GM12874 (cell line): ENCODE data around the gene ACP2.

Source experiments
- TF ChIP-seq, protein P1 (sequence below): IDR thresholded peaks from 2 replicates; pipeline ENCODE4 v1.5.1; 2011; ENCODE audit warnings: low read depth, mild to moderate bottlenecking, control low read depth, low read length, moderate library complexity; ENCODE audit not compliant: insufficient read depth

ACP2 gene

DNA sequence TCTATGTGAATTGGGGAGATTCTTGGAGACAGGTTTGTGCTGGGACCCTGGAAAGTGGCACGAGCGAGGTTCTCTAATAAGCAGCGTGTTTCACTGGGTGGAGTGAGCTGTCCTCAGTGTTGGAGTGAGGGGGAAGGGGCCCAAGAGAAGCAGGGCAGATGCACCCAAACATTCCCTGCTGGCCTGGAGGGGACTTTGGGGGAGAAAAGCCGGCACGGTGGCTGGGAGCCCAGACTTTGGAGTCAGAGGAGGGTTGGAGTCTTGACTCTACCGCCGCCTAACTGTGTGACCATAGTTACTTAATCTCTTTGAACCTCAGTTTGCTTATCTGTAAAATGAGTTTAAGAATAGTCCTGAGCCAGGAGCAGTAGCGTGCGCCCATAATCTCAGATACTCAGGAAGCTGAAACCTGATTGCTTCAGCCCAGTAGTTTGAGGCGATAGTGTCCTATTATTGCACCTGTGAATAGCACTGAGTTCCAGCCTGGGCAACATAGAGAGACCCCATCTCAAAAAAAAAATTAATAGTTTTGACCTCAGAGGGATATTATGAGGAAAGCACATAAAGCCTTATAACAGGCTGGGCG, 9.8 kb upstream of the ACP2 start:
- TF ChIP-seq, protein P1, sequence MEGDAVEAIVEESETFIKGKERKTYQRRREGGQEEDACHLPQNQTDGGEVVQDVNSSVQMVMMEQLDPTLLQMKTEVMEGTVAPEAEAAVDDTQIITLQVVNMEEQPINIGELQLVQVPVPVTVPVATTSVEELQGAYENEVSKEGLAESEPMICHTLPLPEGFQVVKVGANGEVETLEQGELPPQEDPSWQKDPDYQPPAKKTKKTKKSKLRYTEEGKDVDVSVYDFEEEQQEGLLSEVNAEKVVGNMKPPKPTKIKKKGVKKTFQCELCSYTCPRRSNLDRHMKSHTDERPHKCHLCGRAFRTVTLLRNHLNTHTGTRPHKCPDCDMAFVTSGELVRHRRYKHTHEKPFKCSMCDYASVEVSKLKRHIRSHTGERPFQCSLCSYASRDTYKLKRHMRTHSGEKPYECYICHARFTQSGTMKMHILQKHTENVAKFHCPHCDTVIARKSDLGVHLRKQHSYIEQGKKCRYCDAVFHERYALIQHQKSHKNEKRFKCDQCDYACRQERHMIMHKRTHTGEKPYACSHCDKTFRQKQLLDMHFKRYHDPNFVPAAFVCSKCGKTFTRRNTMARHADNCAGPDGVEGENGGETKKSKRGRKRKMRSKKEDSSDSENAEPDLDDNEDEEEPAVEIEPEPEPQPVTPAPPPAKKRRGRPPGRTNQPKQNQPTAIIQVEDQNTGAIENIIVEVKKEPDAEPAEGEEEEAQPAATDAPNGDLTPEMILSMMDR = no peak

DNA sequence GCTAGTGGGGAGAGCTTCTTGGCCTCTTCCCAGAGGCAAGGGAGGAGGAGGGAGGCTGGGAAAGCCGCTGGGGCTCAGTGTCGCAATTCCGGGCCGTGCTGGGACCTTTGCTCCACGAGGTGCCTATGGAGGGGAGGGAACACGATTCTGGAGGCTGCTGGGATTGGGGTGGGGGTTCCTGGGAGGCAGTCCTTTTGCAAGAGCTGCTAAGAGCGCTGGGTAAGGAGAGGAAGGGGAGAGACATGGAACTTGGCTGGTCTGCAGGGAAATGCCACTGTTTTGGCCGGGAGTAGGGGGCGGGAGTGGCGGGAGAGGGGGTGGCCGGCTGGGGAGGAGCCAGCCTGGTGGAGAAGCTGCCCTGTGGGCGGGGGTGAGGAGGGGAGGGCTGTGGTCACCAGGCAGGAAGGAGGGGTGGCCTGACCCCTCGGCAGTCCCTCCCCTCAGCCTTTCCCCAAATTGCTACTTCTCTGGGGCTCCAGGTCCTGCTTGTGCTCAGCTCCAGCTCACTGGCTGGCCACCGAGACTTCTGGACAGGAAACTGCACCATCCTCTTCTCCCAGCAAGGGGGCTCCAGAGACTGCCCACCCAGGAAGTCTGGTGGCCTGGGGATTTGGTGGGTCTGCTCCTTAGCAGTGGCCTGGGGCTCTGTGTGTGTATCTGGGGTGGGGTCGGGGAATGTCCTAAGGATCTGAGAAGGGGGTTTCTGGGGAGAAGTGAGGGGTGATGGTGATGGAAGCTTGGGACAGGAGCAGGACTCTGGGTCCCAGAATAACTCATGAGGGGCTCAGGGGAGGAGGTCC, 9.1 kb upstream of the ACP2 start, which contains the start of gene NR1H3:
NR1H3 (plus strand) TSS at position 480 of the 800 bp plus-strand sequence. CDS start 1,221 bp downstream, outside the sequence.
- TF ChIP-seq, protein P1 = peak; percentile 49

DNA sequence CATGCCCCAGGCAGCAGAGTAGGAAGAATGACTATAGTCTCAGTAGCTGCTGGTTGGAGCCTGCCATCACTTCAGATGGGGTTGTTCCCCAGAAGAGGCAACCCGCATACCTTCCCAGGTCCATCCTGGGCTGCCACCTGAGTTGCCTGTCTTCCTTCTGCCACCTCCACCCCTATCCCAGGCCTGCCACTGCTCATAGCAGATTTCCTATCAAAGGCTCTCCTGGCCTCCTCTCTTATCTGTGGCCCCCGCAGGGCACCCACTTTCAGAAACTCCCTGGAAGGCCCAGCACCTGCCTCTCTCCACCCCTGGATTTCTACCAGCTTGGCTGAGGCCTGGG, 8.5 kb upstream of the ACP2 start:
- TF ChIP-seq, protein P1 = no peak

DNA sequence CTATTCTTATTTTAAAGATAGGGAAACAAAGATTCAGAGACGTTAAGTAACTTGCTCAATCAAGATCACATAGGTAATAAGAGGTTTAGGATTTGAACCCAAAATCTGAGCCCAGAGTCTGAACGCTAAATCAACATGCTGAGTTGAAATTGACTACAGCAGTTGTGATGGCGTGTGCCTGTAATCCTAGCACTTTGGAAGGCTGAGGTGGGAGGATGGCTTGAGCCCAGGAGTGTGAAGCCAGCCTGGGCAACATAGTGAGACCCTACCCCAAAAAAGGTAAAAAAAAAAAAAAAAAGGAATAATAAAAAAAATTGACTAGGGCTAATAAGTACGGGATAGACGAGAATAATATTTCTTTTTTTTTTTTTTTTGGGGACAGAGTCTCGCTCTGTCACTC, 7.8 kb upstream of the ACP2 start:
- TF ChIP-seq, protein P1 = no peak

DNA sequence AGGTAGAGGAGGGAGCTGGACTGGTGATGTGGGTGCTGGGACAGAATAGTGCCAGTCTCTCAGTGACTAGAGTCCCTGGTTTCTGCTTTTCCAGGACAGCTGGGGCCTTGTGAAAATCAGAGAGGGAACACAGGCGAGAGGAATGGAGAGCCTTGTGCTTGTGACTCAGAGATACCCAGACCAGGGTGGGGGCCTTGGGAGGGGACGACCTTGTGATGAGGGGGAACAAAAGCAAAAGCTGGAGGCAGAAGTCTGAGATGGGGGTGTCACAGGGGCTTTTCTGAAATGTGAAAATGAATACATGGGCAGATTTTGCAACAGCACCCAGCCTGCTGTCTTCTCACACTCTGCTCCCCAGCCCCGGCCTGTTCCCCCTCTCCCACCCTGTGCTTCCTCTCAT, 5.8 kb upstream of the ACP2 start:
- TF ChIP-seq, protein P1 = no peak

DNA sequence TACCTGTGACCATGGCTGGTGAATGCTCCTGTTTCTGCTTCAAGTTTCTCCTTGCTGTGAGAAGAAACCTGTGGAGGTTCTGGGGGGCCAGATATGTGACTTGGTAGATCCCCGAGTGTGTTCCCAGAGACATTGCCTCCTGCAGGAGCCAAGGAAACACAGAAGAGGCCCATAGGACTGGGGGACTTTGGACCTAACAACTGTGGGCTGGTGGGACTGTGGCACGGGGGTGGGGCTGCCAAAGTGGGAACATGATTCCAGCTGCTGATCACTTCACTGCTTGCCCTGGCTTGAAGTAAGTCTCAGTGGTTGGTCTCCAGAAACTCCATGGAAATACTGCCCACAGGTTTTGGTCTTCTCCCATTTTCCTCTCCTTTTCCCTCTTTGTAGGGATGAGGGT, 5.0 kb upstream of the ACP2 start:
- TF ChIP-seq, protein P1 = no peak

DNA sequence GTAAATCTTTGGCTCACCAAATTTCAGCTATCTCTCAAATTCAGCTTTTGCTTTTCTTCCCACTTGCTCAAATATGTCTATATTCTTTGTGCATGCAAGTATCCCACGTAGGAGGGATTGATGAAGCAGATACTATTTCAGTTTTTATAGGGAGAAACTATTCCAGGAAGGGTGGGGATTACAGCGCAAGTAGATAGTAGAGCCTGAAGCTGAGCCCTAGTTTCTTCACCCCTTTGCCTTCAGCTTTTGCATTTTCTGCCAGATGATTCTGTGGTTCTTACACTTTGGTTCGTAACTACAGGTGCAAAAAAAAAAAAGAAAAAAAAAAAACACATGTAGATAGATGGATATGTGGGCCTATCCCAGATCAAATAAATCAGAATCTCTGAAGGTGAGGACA, 3.1 kb upstream of the ACP2 start:
- TF ChIP-seq, protein P1 = no peak
